ENCODE data around the gene UXT. TPM values are rescaled to one million over a fixed set of nuclear protein-coding genes. Genes with fewer than 3 reads are reported as not detected.

UXT gene
- total RNA-seq, 1 donor from 2014 or later: 87.5 TPM

- no peak for TF ChIP-seq CTCF (conservative IDR thresholded peaks at IDR 0.05)
- Mint-ChIP-seq H3K4me3 (no peak overlapping the region), H3K4me1 (ENCODE audit: unreplicated experiment) (peaks cover 3% of the 10 kb centered on the region), H3K27ac (no peak overlapping the region), H3K36me3 (no peaks in the 10 kb centered on the region), H3K9me3 (peaks cover 4% of the 10 kb centered on the region), H3K27me3 (peaks cover 10% of the 10 kb centered on the region)
- no peak for DNase-seq (ENCODE audit: extremely low spot score, unreplicated experiment)
Observed at GRCh38 chrX:47612418-47612817, 46.6 kb downstream of the UXT start.

- peaks cover 3% of the 10 kb centered on the region for H3K4me1 Mint-ChIP-seq (ENCODE audit: unreplicated experiment)
- H3K9me3 Mint-ChIP-seq: peaks cover 4% of the 10 kb centered on the region
- H3K36me3 Mint-ChIP-seq: no peaks in the 10 kb centered on the region
- no peak for TF ChIP-seq CTCF (conservative IDR thresholded peaks at IDR 0.05)
- DNase-seq (ENCODE audit: extremely low spot score, unreplicated experiment): no peak
- H3K4me3 Mint-ChIP-seq: no peak overlapping the region
- peaks cover 9% of the 10 kb centered on the region for H3K27me3 Mint-ChIP-seq
- no peak overlapping the region for H3K27ac Mint-ChIP-seq
Observed at GRCh38 chrX:47611926-47612325, 47.1 kb downstream of the UXT start.

GRCh38 chrX:47611489-47611888, 47.5 kb downstream of the UXT start:
- H3K27ac Mint-ChIP-seq: no peak overlapping the region
- H3K4me1 Mint-ChIP-seq (ENCODE audit: unreplicated experiment): peaks cover 3% of the 10 kb centered on the region

GRCh38 chrX:47610511-47610910, 48.5 kb downstream of the UXT start:
- H3K27me3 Mint-ChIP-seq: no peaks in the 10 kb centered on the region
- no peak overlapping the region for H3K4me3 Mint-ChIP-seq
- peaks cover 3% of the 10 kb centered on the region for H3K4me1 Mint-ChIP-seq (ENCODE audit: unreplicated experiment)
- no peak for TF ChIP-seq CTCF (conservative IDR thresholded peaks at IDR 0.05)
- no peak for DNase-seq (ENCODE audit: extremely low spot score, unreplicated experiment)
- H3K27ac Mint-ChIP-seq: no peak overlapping the region
- H3K36me3 Mint-ChIP-seq: no peaks in the 10 kb centered on the region
- H3K9me3 Mint-ChIP-seq: peaks cover 4% of the 10 kb centered on the region

More at GRCh38 chrX:47611489-47611888, 47.5 kb downstream of the UXT start:
- Mint-ChIP-seq H3K36me3 (no peaks in the 10 kb centered on the region), H3K4me3 (no peak overlapping the region), H3K27me3 (peaks cover 5% of the 10 kb centered on the region), H3K9me3 (peaks cover 4% of the 10 kb centered on the region)
- no peak for DNase-seq (ENCODE audit: extremely low spot score, unreplicated experiment)
- no peak for TF ChIP-seq CTCF (conservative IDR thresholded peaks at IDR 0.05)

- peaks cover 4% of the 10 kb centered on the region for H3K9me3 Mint-ChIP-seq
- no peak overlapping the region for H3K27ac Mint-ChIP-seq
- peaks cover 3% of the 10 kb centered on the region for H3K4me1 Mint-ChIP-seq (ENCODE audit: unreplicated experiment)
- TF ChIP-seq CTCF (conservative IDR thresholded peaks at IDR 0.05): no peak
- no peaks in the 10 kb centered on the region for H3K27me3 Mint-ChIP-seq
- no peak overlapping the region for H3K4me3 Mint-ChIP-seq
- DNase-seq (ENCODE audit: extremely low spot score, unreplicated experiment): no peak
- H3K36me3 Mint-ChIP-seq: no peaks in the 10 kb centered on the region
Observed at GRCh38 chrX:47608130-47608810, 50.7 kb downstream of the UXT start.

Measured in type B pancreatic cell (in vitro differentiated cells).